H9 (cell line): Measurements from ENCODE around the gene SIPA1L2. TPM values are rescaled to one million over a fixed set of nuclear protein-coding genes. Genes with fewer than 3 reads are reported as not detected.

Experiments
- DNase-seq: peaks from one replicate; pipeline ENCODE4 v3.0.0-alpha.2; 2017
- H2AFZ ChIP-seq: one replicate; pipeline ENCODE4 v1.6.1; 2013; ENCODE audit warnings: mild to moderate bottlenecking, low read length, control low read depth, moderate library complexity
- H2AK5ac ChIP-seq: 2 replicates; pipeline ENCODE4 v1.6.1; 2013; ENCODE audit warnings: low read length, control low read depth, mixed read lengths; ENCODE audit not compliant: insufficient read length
- H2BK120ac ChIP-seq: one replicate; pipeline ENCODE4 v1.6.1; 2013; ENCODE audit warnings: low read depth, mild to moderate bottlenecking, low read length, control low read depth, inconsistent platforms; ENCODE audit not compliant: poor library complexity, severe bottlenecking
- H2BK12ac ChIP-seq: 2 replicates; pipeline ENCODE4 v1.6.1; 2013; ENCODE audit warnings: low read length, control low read depth, mixed read lengths, low read depth; ENCODE audit not compliant: insufficient read length
- H2BK15ac ChIP-seq: 2 replicates; pipeline ENCODE4 v1.6.1; 2013; ENCODE audit warnings: low read depth, low read length, control low read depth
- H2BK20ac ChIP-seq: one replicate; pipeline ENCODE4 v1.6.1; 2013; ENCODE audit warnings: low read depth, mild to moderate bottlenecking, low read length, control low read depth, inconsistent platforms; ENCODE audit not compliant: poor library complexity, severe bottlenecking
- H2BK5ac ChIP-seq: 2 replicates; pipeline ENCODE4 v1.6.1; 2013; ENCODE audit warnings: low read length, control low read depth, mixed read lengths; ENCODE audit not compliant: insufficient read length
- H3K14ac ChIP-seq: 2 replicates; pipeline ENCODE4 v1.6.1; 2013; ENCODE audit warnings: low read length, control low read depth; ENCODE audit not compliant: insufficient read depth
- H3K18ac ChIP-seq: 2 replicates; pipeline ENCODE4 v1.6.1; 2013; ENCODE audit warnings: low read depth, mild to moderate bottlenecking, mixed read lengths, low read length, control low read depth; ENCODE audit not compliant: insufficient read length
- H3K23ac ChIP-seq: 2 replicates; pipeline ENCODE4 v1.6.1; 2013; ENCODE audit warnings: low read length, control low read depth, mixed read lengths, low read depth; ENCODE audit not compliant: insufficient read length
- H3K23me2 ChIP-seq: 2 replicates; pipeline ENCODE4 v1.6.1; 2013; ENCODE audit warnings: low read depth, mild to moderate bottlenecking, mixed read lengths, low read length, control low read depth; ENCODE audit not compliant: insufficient read length, poor library complexity, severe bottlenecking
- H3K27ac ChIP-seq: 2 replicates; pipeline ENCODE4 v1.5.1; 2013; ENCODE audit warnings: low read length, control low read depth, mixed read lengths, low read depth; ENCODE audit not compliant: insufficient read length
- H3K27me3 ChIP-seq: 2 replicates; pipeline ENCODE4 v1.6.1; 2013; ENCODE audit warnings: low read length, control low read depth, inconsistent platforms; ENCODE audit not compliant: insufficient read depth
- H3K4ac ChIP-seq: 2 replicates; pipeline ENCODE4 v1.6.1; 2013; ENCODE audit warnings: low read depth, mild to moderate bottlenecking, control low read depth, inconsistent platforms, low read length, moderate library complexity
- H3K4me1 ChIP-seq: 2 replicates; pipeline ENCODE4 v1.6.1; 2013; ENCODE audit warnings: low read length, control low read depth, inconsistent platforms; ENCODE audit not compliant: insufficient read depth
- H3K4me2 ChIP-seq: 2 replicates; pipeline ENCODE4 v1.6.1; 2013; ENCODE audit warnings: low read length, control low read depth, mixed read lengths; ENCODE audit not compliant: insufficient read length, insufficient read depth
- H3K56ac ChIP-seq: 2 replicates; pipeline ENCODE4 v1.6.1; 2013; ENCODE audit warnings: low read depth, mild to moderate bottlenecking, mixed read lengths, low read length, control low read depth; ENCODE audit not compliant: insufficient read length
- H3K79me1 ChIP-seq: 2 replicates; pipeline ENCODE4 v1.6.1; 2013; ENCODE audit warnings: low read depth, mild to moderate bottlenecking, moderate library complexity, low read length, control low read depth, inconsistent platforms; ENCODE audit not compliant: insufficient read depth, poor library complexity, severe bottlenecking
- H3K79me2 ChIP-seq: 2 replicates; pipeline ENCODE4 v1.6.1; 2013; ENCODE audit warnings: low read length, control low read depth, inconsistent platforms; ENCODE audit not compliant: insufficient read depth
- H3K9ac ChIP-seq: 2 replicates; pipeline ENCODE4 v1.6.1; 2013; ENCODE audit warnings: low read length, control low read depth, mixed read lengths; ENCODE audit not compliant: insufficient read length; ENCODE audit errors: extremely low read depth
- H3K9me3 ChIP-seq: one replicate; pipeline ENCODE4 v1.6.1; 2013; ENCODE audit warnings: low read depth, low read length, inconsistent platforms; ENCODE audit not compliant: control insufficient read depth
- H3T11ph ChIP-seq: one replicate; pipeline ENCODE4 v1.6.1; 2013; ENCODE audit warnings: mild to moderate bottlenecking, low read length, control low read depth, inconsistent platforms
- H4K20me1 ChIP-seq: one replicate; pipeline ENCODE4 v1.6.1; 2013; ENCODE audit not compliant: control insufficient read depth, insufficient read length, insufficient read depth
- H4K5ac ChIP-seq: 2 replicates; pipeline ENCODE4 v1.6.1; 2013; ENCODE audit warnings: low read depth, mild to moderate bottlenecking, mixed read lengths, low read length, control low read depth; ENCODE audit not compliant: insufficient read length
- H4K8ac ChIP-seq: replicated peaks from 2 replicates; pipeline ENCODE4 v1.6.1; 2013; ENCODE audit warnings: low read length, control low read depth, mixed read lengths, low read depth; ENCODE audit not compliant: insufficient read length
- H4K91ac ChIP-seq: 2 replicates; pipeline ENCODE4 v1.6.1; 2013; ENCODE audit warnings: low read depth, mild to moderate bottlenecking, moderate library complexity, mixed read lengths, low read length, control low read depth; ENCODE audit not compliant: insufficient read length
- H3K27ac Mint-ChIP-seq, 3 experiments: 2 replicates in 2 of 3; 3 replicates in 1 of 3; pipeline ENCODE4 v1.8.0; 2020 to 2021; ENCODE audit warnings: mixed read lengths in 3 of 3, mild to moderate bottlenecking in 1 of 3, moderate library complexity in 1 of 3
- H3K27me3 Mint-ChIP-seq: 2 replicates; pipeline ENCODE4 v1.8.0; 2021; ENCODE audit warnings: low read depth, mild to moderate bottlenecking, moderate library complexity, mixed read lengths
- H3K36me3 Mint-ChIP-seq, 3 experiments: 2 replicates in 2 of 3; 3 replicates in 1 of 3; pipeline ENCODE4 v1.8.0; 2020 to 2021; ENCODE audit warnings: low read depth in 3 of 3, mixed read lengths in 3 of 3; ENCODE audit not compliant: insufficient read depth in 1 of 3
- H3K4me1 Mint-ChIP-seq, 2 experiments: 2 replicates each; pipeline ENCODE4 v1.8.0; 2020; ENCODE audit warnings: mixed read lengths in 2 of 2
- H3K4me3 Mint-ChIP-seq, 2 experiments: 2 replicates in 1 of 2; 3 replicates in 1 of 2; pipeline ENCODE4 v1.8.0; 2020 to 2021; ENCODE audit warnings: mild to moderate bottlenecking in 2 of 2, mixed read lengths in 2 of 2, moderate library complexity in 1 of 2
- H3K9me3 Mint-ChIP-seq, 2 experiments: 2 replicates in 1 of 2; 3 replicates in 1 of 2; pipeline ENCODE4 v1.8.0; 2020; ENCODE audit warnings: mild to moderate bottlenecking in 2 of 2, mixed read lengths in 2 of 2, moderate library complexity in 1 of 2
- CTCF ChIP-seq: fragments of 200-600 bp; sonication (generic); conservative IDR thresholded peaks from 3 replicates; pipeline ENCODE4 v1.8.0; 2021; ENCODE audit warnings: antibody characterized with exemption, mild to moderate bottlenecking
- WGBS: extraction: QIAGEN DNeasy Blood & Tissue Kit; methylation state at CpG from one replicate; pipeline ENCODE4 v1.1.7; 2013; ENCODE audit warnings: missing lambda C conversion rate, low lambda C conversion rate, mixed read lengths; ENCODE audit not compliant: insufficient read length; ENCODE audit errors: extremely low coverage; 5-methylcytosine and 5-hydroxymethylcytosine counted together
- total RNA-seq: library from RNA; stranded (reverse); gene quantifications from 2 replicates; pipeline ENCODE4 v1.2.1, GENCODE V29; 2021

The SIPA1L2 gene
- total RNA-seq, 1 experiment from 2014 or later: 5.2 TPM

GRCh38 chr1:232622378-232622777 lies 7.6 kb downstream of the SIPA1L2 start:
- TF ChIP-seq CTCF: no peak
- Mint-ChIP-seq H3K9me3 (no peaks in the 10 kb centered on the region), H3K4me3 (no peak overlapping the region; a peak in 1 of 5 replicates), H3K4me1 (peaks cover 69 to 71% of the 10 kb centered on the region in 2 experiments), H3K27me3 (peaks cover 13% of the 10 kb centered on the region), H3K36me3 (no peaks in the 10 kb centered on the region; a peak in 1 of 7 replicates), H3K27ac (peak overlapping the region in 1 of 3 experiments; percentile 34; a peak in 2 of 7 replicates)
- no peak overlapping the region for H3T11ph ChIP-seq
- H3K4me1 ChIP-seq: peaks cover 14% of the 10 kb centered on the region; the same call in 1 of the 2 replicates
- H3K9ac ChIP-seq: no peak overlapping the region
- H4K5ac ChIP-seq: no peak overlapping the region
- H3K79me1 ChIP-seq: no peaks in the 10 kb centered on the region
- no peak overlapping the region for H3K56ac ChIP-seq
- no peaks in the 10 kb centered on the region for H3K79me2 ChIP-seq
- no peaks in the 10 kb centered on the region for H4K20me1 ChIP-seq
- H3K23me2 ChIP-seq: no peaks in the 10 kb centered on the region
- no peak overlapping the region for H2BK20ac ChIP-seq
- no peak overlapping the region for H3K27ac ChIP-seq
- no peak overlapping the region for H4K91ac ChIP-seq
- H3K4ac ChIP-seq: no peak overlapping the region
- H3K27me3 ChIP-seq: no peaks in the 10 kb centered on the region
- no peak overlapping the region for H2AK5ac ChIP-seq
- H2BK5ac ChIP-seq: no peak overlapping the region
- H3K23ac ChIP-seq: no peak overlapping the region
- H3K18ac ChIP-seq: no peak overlapping the region
- H2AFZ ChIP-seq: no peak overlapping the region
- H2BK15ac ChIP-seq: no peak overlapping the region
- no peaks in the 10 kb centered on the region for H3K9me3 ChIP-seq
- H2BK12ac ChIP-seq: no peak overlapping the region
- no peak overlapping the region for H3K14ac ChIP-seq
- WGBS: no CpG with 5 or more reads among the region's 2 CpGs
- no peak overlapping the region for H4K8ac ChIP-seq
- no peak for DNase-seq
- no peak overlapping the region for H2BK120ac ChIP-seq
- no peak overlapping the region for H3K4me2 ChIP-seq
